NCI-H510A treated with DMSO at 0.1 percent for 48 hours (cell line): ENCODE results near the gene ZNRF3.

Experiments used
- DNase-seq: peaks from one replicate; lab custom pipeline; 2025; lab: John Stamatoyannopoulos, UW

Gene ZNRF3

GRCh38 chr22:29011240-29012100, 128.1 kb downstream of the ZNRF3 start:
- no peak for DNase-seq

DNA sequence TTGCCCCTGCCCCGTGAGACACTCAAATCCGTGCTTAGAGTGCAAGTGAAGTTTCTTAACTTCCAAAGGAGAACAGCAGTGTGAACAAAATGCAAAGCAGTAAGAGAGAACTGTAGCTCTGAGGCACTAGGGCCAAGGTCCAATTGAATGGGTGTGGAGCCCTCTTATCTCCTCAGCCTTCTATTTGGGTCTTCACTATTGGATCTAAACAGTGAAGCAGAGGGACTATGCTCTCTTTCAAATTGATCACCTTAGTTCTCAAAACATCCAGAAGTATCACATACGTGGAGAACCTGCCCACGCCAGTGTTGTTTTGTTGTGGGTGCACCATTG, 128.7 kb downstream of the ZNRF3 start:
- no peak for DNase-seq

GRCh38 chr22:29012952-29013351, 129.6 kb downstream of the ZNRF3 start:
- DNase-seq, result no peak

- DNase-seq, result no peak
Measured at GRCh38 chr22:29014293-29014692, 130.9 kb downstream of the ZNRF3 start.

GRCh38 chr22:29014773-29015172, 131.4 kb downstream of the ZNRF3 start:
- no peak for DNase-seq

- no peak for DNase-seq
Measured at GRCh38 chr22:29016067-29016938, 132.9 kb downstream of the ZNRF3 start.

GRCh38 chr22:29018293-29019189, 135.2 kb downstream of the ZNRF3 start:
- DNase-seq, result no peak

- DNase-seq, result no peak
Measured at GRCh38 chr22:29022101-29022817, 138.9 kb downstream of the ZNRF3 start.

DNA sequence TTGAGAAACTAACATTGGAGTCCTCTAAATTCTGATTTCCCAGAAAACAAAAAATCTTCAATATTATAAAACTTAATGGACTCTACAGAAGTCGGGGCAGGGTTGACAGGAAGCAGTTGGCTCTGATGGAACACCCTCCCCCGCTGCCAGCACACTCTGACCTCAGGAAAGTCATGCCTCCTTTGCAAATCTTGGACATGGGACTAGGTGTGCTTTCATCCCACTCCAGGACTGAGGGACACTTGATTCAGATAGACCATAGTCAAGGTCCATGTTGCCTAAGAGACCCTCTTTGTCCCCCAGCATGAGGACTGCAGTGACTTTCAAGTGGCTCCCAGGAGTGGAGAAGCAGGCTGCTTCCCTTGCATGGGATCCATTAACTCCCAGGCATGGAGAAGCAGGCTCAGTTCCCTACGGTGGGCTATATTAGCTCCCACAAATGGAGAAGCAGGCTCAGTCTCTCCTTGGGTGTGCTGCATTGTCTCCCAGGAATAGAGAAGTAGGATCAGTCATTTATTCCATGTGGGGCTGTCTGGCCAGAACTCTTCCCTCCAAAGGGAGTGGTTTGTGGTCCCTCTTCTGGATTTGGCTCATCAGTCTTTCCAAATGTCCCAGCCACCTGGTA, 139.9 kb downstream of the ZNRF3 start:
- no peak for DNase-seq

- no peak for DNase-seq
Measured at GRCh38 chr22:29026579-29026978, 143.2 kb downstream of the ZNRF3 start.

GRCh38 chr22:29028468-29028867, 145.1 kb downstream of the ZNRF3 start:
- DNase-seq, result no peak

DNA sequence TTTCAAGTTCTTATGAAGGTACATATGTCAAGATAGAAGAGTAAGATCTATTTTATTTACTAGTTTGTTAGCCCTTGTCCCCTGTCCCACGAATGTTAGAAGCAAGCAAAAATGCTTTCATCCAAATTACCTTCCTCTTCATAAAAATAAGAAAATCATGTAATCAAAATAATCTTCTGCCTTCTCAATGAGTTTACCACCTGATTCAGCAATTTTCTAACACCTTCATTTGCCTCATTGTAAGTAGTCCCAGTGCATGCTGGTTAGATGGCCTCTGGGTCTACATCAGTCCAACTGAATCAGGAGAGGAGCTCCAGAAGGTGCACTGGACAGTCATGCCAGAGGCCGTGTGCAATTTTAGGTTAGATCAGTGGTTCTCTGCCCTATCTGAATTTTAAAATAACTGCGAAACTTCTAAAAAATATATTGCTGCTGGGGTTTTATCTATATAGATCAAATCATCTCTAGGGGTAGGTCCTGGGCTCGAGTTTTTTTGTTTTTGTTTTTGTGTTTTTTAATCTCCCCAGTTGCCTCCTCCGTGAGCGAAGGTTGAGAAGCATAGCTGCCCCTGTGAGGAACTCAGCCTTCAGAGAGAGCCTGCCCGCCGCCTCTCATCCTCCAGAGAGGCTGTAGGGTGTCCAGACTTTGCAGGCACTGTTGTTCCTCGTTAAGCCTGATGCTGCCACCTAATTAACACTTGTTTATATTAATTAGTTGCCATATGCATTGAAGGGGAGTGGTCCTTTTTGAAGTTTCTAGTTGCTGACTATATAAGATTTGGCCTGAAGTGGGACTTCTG, 146.0 kb downstream of the ZNRF3 start:
- DNase-seq, result no peak

DNA sequence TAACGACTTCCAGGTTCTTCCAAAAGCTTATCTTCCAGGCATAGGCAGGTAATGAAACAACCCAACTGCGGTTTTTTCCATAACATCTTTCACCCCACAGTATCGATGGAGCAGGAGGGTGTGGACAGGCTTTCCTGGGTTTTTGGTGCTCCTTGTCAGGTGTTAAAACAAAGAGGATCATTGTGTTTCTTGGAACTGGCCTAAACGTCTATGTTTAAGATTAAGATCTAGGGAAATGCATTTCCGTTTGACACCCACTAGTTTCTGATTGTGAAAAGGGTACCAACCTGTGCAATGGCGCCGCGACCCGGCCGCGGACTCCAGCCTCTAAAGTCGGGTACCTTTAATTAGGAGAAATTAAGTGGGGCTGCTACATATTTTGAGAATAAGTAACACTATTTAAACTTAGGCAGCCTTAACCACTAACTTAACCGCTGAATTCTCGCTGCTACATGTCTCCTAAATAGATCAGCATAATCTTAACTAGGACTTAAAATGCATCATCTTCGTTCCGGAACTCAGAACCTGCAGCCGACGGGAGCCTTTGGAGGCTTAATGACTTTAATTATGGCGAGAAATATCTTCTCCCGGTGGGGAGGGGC, 146.7 kb downstream of the ZNRF3 start:
- peak; percentile 19 for DNase-seq

DNA sequence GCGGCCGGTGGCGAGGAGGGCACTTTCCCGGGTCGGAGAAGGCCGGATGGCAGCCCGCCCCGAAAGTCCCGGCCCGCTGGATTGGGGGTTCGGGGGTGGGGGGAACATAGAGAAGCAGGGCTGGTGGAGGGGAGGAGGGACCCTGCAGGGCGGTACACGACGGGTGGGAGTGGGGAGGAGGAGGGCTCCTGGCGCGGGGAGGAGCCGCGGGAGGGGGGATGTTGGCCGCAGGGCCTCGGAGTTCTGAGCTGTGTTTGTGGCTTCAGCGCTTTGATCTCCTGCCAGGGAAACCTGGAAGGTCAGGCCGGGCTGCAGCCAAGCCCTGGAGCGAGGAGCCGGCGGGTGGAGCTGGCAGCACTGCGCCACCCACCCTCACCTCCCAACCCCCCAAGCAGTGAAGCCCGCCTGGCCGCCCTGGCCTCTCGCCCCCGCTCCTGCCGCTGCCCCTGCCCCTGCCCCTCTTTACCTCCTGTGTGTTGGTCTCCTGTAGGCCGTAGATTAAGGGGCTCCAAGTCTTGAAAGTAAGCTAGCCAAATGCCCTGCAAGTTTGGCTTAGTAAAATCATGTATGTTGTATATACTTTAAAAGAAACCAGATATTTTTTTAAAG, 147.3 kb downstream of the ZNRF3 start:
- DNase-seq, result peak; percentile 43

GRCh38 chr22:29031227-29032011, 148.0 kb downstream of the ZNRF3 start:
- no peak for DNase-seq

GRCh38 chr22:29032014-29032475, 148.7 kb downstream of the ZNRF3 start:
- DNase-seq, result no peak

DNA sequence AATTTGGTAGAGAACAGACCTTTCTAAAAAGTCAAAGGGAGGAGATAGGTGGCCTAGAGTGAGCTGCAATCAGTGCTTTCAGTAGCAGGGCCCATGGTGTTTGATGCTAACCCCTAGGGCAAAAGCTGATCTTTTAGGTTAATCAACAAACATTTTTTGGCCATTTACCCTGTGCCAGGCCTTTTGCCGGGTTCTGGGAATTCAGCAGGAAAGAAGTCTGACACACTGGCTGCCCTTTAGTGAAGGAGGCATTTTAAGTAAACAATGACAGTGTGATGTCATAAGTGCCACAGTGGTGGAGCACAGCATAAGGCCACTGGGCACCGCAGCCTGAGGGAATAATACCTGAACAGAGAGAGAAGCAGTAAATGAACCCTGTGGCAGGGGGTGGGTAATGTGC, 149.2 kb downstream of the ZNRF3 start:
- peak; percentile 46 for DNase-seq

GRCh38 chr22:29037340-29037932, 154.1 kb downstream of the ZNRF3 start:
- peak; percentile 65 for DNase-seq
